Skeletal muscle tissue (tissue), 4 donors: ENCODE results near the gene PDE8B. TPM values are rescaled to one million over a fixed set of nuclear protein-coding genes. Genes with fewer than 3 reads are reported as not detected.

ENCODE experiments used
- H3K27ac ChIP-seq: one replicate; pipeline ENCODE4 v1.7.0; 2013; ENCODE audit warnings: mild to moderate bottlenecking, low read depth, low read length, inconsistent platforms
- H3K27me3 ChIP-seq, 3 donors: one replicate each; pipeline ENCODE4 v1.7.0; 2013; ENCODE audit warnings: low read length in 3 of 3; ENCODE audit not compliant: control insufficient read depth in 3 of 3, insufficient read depth in 3 of 3
- H3K36me3 ChIP-seq, 3 donors: one replicate each; pipeline ENCODE4 v1.7.0; 2013; ENCODE audit warnings: low read length in 3 of 3; ENCODE audit not compliant: control insufficient read depth in 3 of 3, insufficient read depth in 3 of 3
- H3K4me1 ChIP-seq, 3 donors: one replicate each; pipeline ENCODE4 v1.7.0; 2013; ENCODE audit warnings: low read length in 3 of 3, mild to moderate bottlenecking in 3 of 3; ENCODE audit not compliant: control insufficient read depth in 3 of 3, insufficient read depth in 3 of 3
- H3K4me3 ChIP-seq, 3 donors: one replicate each; pipeline ENCODE4 v1.7.0; 2013; ENCODE audit warnings: low read length in 3 of 3
- H3K9ac ChIP-seq, 3 donors: one replicate each; pipeline ENCODE4 v1.7.0; 2013; ENCODE audit warnings: low read length in 3 of 3, mild to moderate bottlenecking in 3 of 3, moderate library complexity in 2 of 3, low read depth in 1 of 3
- H3K9me3 ChIP-seq, 3 donors: one replicate each; pipeline ENCODE4 v1.7.0; 2013; ENCODE audit warnings: low read length in 3 of 3; ENCODE audit not compliant: control insufficient read depth in 3 of 3
- total RNA-seq: library from RNA; depleted of rRNA; stranded (reverse); fragments of >200 nt; gene quantifications from one replicate; pipeline ENCODE4 v1.2.3, GENCODE V29; 2014
- donor health status: Osteomylitis.

The PDE8B gene
- total RNA-seq, 1 donor from 2014 or later = 1.0 TPM

DNA sequence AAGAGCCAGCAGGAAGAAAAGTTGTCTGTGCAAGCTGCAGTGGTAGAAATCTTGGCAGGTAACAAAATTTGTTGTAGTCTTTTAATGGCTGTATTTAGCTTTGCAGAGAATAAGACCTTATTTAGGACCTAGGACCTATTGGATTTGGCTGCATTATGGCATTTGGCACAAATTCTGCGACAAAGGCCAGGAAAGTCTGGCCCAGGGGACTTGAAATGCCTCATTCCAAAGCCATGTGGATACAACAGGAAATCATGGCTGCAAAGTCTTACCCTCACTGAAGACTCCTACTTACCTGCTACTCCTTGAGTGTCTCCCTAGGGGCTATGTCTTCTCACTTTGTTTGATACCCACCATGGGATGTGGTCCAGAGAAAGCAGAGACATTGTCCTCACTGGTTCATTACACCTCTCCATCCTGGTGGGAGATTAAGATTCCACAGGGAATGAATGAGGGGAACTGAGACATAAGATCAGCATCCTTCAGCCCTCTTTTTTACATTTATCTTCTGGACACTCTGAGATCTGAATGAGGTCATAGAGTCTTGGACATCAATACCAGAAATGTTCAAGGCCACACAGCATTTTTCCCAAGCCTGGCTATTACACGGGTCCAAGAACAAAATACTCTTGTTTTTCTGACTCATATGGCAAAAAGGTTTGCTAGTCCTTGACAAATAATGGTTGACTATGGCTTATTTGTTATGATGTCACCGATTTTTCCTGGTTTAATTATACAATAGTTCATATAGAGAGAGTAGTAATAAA, 119.4 kb downstream of the PDE8B start:
- Histone ChIP-seq H3K9ac (no peak overlapping the region), H3K9me3 (no peaks in the 10 kb centered on the region), H3K27me3 (no peaks in the 10 kb centered on the region), H3K36me3 (no peaks in the 10 kb centered on the region), H3K27ac (no peak overlapping the region), H3K4me3 (no peak overlapping the region), H3K4me1 (no peaks in the 10 kb centered on the region)

DNA sequence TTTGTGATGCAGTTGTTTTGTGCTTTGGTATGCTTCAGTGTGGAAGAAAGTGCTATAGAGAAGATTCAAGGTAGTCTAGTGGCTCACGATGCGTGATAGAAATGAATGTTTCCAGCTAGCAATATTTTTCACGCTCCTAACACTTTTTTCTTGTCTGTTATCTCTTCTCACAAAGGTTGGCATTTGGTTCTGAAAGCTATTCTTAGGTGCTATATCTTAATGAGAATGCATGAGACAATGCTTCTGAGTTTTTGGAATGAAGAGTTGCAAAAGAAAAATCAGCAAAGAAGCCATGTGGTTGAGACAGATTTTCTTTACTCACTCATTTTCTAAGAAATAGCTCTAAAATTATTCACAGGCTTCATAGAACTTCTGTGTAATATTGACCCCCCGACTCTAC, 122.6 kb downstream of the PDE8B start:
- no peak overlapping the region for H3K27ac ChIP-seq
- H3K9ac ChIP-seq = no peak overlapping the region
- no peaks in the 10 kb centered on the region for H3K4me1 ChIP-seq
- no peaks in the 10 kb centered on the region for H3K36me3 ChIP-seq
- H3K27me3 ChIP-seq = no peaks in the 10 kb centered on the region
- H3K9me3 ChIP-seq = no peaks in the 10 kb centered on the region
- no peak overlapping the region for H3K4me3 ChIP-seq

DNA sequence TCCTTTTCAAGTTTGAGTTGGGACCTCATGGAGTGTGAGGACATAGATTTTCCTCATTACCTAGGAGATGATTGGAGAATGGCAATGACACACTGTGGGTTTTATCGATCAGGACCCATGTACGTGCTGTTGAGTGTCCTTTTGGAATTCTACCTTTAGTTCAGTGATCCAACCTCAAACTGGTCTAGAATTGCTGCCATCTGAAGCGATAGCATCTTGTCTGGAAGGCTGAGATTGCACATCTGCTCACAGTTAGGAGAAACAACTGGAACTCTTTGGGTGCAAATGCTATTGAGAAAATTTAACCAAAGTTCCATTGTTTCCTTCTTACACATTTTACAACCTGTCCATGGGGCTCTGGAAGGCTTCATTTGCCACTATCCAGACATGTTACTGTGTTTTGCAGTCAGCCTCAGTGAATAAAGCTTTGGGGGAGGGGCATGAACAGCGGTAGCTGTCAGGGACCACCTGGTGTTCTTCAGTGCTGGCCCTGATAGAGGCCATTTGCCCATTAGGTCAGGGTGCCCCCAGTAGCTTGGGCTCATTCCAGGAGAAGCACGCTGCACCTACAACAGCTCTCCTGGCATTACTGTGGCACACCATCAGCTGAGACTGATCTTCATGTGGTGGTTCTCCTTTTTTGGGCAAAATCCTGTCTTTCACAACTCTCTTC, 123.1 kb downstream of the PDE8B start:
- no peaks in the 10 kb centered on the region for H3K27me3 ChIP-seq
- no peak overlapping the region for H3K9ac ChIP-seq
- no peak overlapping the region for H3K27ac ChIP-seq
- H3K4me1 ChIP-seq = no peaks in the 10 kb centered on the region
- no peaks in the 10 kb centered on the region for H3K9me3 ChIP-seq
- no peak overlapping the region for H3K4me3 ChIP-seq
- no peaks in the 10 kb centered on the region for H3K36me3 ChIP-seq

DNA sequence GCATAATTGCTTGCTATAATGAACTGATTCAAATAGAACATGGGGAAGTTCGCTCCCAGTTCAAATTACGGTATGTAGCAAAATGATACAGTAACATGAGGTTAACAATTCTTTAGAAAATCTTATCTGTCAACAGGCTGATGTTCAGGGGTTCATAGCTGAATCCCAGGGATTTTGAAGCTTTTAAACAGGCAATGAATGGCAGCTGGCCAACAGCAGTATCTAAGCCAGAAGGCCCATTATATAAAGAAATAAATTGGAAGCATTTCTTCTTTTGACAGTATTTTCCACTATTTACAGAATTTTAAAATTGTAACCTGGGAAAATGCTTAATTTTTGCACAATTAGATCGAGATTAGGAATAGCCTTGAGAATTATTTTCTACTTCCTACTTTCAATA, 126.8 kb downstream of the PDE8B start:
- Histone ChIP-seq H3K36me3 (no peaks in the 10 kb centered on the region), H3K27ac (no peak overlapping the region), H3K27me3 (no peaks in the 10 kb centered on the region), H3K9me3 (no peaks in the 10 kb centered on the region), H3K9ac (no peak overlapping the region), H3K4me1 (no peaks in the 10 kb centered on the region), H3K4me3 (no peak overlapping the region)

DNA sequence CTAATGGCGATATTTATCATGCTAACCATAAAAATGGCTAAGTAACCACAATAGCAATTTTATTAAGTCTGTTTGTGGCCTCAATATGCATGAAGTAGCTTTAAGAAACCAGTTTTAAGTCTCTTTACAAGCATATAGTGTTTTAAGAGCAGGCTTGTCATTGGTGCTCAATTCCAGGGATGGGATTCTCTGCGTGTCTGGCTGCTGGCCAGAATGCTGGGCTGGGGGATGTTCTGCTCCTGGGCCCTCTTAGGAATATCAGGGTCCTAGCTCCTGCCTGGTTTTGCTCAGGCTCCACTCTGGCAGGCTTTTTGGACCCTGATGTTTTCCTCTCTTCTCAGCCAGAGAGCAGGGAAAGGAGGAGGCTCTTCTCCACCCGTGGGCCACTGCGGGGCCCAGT, 127.2 kb downstream of the PDE8B start:
- Histone ChIP-seq H3K9me3 (no peaks in the 10 kb centered on the region), H3K27ac (no peak overlapping the region), H3K27me3 (no peaks in the 10 kb centered on the region), H3K4me1 (no peaks in the 10 kb centered on the region), H3K9ac (no peak overlapping the region), H3K36me3 (no peaks in the 10 kb centered on the region), H3K4me3 (no peak overlapping the region)

DNA sequence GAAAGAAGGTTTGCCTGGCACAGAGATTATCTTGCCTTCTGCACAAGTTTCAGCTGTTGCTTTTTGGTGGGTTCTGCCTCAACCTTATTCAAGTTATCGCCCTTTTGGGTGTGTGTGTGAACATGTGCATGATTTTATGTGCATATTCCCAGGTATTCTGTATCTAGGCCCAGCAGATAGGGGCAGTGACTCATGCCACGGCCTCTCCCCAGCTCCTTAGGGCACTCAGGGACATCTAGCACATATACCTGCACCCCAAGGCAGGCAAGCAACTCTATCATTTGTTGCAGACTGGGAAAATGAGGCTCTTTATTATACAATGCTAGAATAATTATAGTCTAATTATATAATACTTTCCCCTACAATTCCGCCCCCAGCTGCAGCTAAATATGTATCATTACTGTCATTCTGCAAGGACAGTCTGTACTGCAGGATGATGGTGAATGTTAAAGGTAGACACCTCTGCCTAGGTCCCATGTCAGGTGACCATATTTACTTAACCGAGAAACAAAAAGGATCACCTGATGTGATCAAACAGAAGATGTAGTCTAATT, 128.9 kb downstream of the PDE8B start:
- H3K9me3 ChIP-seq = no peaks in the 10 kb centered on the region
- no peak overlapping the region for H3K4me3 ChIP-seq
- H3K27me3 ChIP-seq = no peaks in the 10 kb centered on the region
- H3K9ac ChIP-seq = no peak overlapping the region
- H3K36me3 ChIP-seq = no peaks in the 10 kb centered on the region
- H3K4me1 ChIP-seq = no peaks in the 10 kb centered on the region
- H3K27ac ChIP-seq = no peak overlapping the region

DNA sequence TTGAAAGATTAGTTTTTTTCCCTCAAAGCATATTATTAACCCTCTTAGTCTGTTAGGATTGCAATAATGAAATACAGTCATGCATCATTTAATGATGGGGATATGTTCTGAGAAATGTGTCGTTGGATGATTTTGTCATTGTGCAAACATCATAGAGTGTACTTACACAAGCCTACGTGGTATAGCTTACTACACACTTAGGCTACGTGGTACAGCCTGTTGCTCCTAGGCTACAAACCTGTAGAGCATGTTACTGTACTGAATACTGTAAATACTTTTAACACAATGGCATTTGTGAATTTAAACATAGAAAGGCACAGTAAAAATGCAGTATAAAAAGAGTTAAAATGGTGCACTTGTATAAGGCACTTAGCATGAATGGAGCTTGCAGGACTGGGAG, 132.7 kb downstream of the PDE8B start:
- H3K9me3 ChIP-seq = no peaks in the 10 kb centered on the region
- peaks cover 0 to 3% (median 0%) of the 10 kb centered on the region in 3 donors for H3K27me3 ChIP-seq
- H3K9ac ChIP-seq = no peak overlapping the region
- no peaks in the 10 kb centered on the region for H3K36me3 ChIP-seq
- no peaks in the 10 kb centered on the region for H3K4me1 ChIP-seq
- no peak overlapping the region for H3K4me3 ChIP-seq
- no peak overlapping the region for H3K27ac ChIP-seq

DNA sequence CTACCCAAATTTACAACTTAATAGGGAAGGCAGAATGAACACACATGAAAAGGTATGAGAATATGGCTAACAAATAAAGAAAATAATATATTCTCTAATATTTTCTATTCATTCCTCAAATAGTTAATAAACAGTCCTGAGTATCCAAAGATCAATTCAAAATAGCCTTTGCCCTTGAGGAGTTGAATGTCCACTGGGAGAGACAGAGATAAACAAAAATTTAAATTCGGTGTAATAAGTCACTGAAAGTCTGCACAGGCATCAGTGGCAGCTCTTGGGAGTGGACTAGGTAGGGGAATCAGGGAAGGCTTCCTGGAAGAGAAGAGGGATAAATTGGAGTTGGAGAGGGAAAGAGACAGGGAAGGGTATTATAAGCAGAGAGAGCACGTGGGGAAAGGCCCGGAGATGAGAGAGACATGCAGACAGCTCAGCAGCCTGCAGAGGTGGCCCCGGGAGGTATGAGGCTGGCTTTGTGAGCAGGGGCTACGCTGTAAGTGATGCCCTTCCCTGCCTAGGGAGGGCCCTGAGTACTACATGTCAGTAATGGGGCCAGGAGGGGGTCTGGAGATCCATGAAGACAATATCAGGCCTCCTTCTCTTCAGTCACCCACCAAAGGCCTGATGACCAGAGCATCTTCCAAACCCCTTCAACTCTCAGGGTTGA, 137.1 kb downstream of the PDE8B start:
- H3K4me1 ChIP-seq = no peaks in the 10 kb centered on the region
- no peaks in the 10 kb centered on the region for H3K9me3 ChIP-seq
- peaks cover 0 to 3% (median 0%) of the 10 kb centered on the region in 3 donors for H3K27me3 ChIP-seq
- no peak overlapping the region for H3K9ac ChIP-seq
- no peak overlapping the region for H3K27ac ChIP-seq
- H3K4me3 ChIP-seq = no peak overlapping the region
- H3K36me3 ChIP-seq = no peaks in the 10 kb centered on the region

DNA sequence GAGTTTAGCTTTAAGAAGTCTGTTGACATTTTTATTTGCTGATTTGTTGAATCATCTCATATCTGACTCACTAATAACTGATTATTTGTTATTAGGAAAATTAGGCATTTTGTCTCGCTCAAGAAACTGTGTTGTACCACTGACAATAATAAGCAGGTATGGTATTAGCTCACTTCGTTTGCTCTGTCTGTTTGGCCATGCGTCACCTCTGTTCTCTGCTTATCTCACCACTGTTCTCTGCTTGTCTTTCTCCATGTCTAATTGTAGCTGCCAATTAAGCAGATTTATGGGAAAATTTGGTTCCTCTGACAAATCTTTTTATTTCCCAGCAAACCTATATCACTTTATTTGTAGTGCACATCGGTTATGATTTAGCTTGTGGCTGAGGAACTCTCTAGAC, 142.8 kb downstream of the PDE8B start:
- Histone ChIP-seq H3K27me3 (no peaks in the 10 kb centered on the region), H3K36me3 (no peaks in the 10 kb centered on the region), H3K4me1 (no peaks in the 10 kb centered on the region), H3K4me3 (no peak overlapping the region), H3K9me3 (no peaks in the 10 kb centered on the region), H3K9ac (no peak overlapping the region), H3K27ac (no peak overlapping the region)

DNA sequence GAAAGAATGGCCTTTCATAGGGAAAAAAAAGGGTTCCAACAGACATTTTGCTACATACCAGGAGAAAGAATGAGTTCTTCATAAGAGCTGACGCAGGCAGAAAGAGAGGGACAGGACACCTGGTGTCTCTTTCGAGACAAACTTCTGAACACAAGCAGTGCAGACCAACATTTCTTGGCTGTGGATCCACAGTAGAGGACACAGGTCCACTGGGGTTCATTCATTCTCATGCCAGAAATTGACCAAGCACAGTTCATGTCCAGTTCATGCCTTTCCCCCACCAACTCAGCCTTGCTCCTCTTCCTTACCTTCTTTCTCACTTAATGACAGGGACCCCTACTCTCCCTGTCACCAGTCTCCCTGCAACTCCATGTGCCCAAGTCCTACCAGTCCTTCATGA, 144.0 kb downstream of the PDE8B start:
- Histone ChIP-seq H3K4me3 (no peak overlapping the region), H3K9me3 (no peaks in the 10 kb centered on the region), H3K4me1 (no peaks in the 10 kb centered on the region), H3K27me3 (no peaks in the 10 kb centered on the region), H3K27ac (no peak overlapping the region), H3K9ac (no peak overlapping the region), H3K36me3 (no peaks in the 10 kb centered on the region)
